Progenitor cell of endocrine pancreas (in vitro differentiated cells): ENCODE data around the gene PHKA1. TPM values are rescaled to one million over a fixed set of nuclear protein-coding genes. Genes with fewer than 3 reads are reported as not detected.

Experiments used
- DNase-seq: peaks from one replicate; pipeline ENCODE4 v3.0.0; 2021; ENCODE audit warnings: low spot score; ENCODE audit not compliant: unreplicated experiment
- H3K27ac Mint-ChIP-seq: 2 replicates; pipeline ENCODE4 v1.8.0; 2021; ENCODE audit warnings: mild to moderate bottlenecking, moderate library complexity, mixed read lengths
- H3K27me3 Mint-ChIP-seq: 2 replicates; pipeline ENCODE4 v1.8.0; 2021; ENCODE audit warnings: mixed read lengths
- H3K36me3 Mint-ChIP-seq: 2 replicates; pipeline ENCODE4 v1.8.0; 2022; ENCODE audit warnings: mixed read lengths; ENCODE audit not compliant: insufficient read depth
- H3K4me1 Mint-ChIP-seq: 2 replicates; pipeline ENCODE4 v1.8.0; 2021; ENCODE audit warnings: low read depth, mixed read lengths
- H3K4me3 Mint-ChIP-seq: 2 replicates; pipeline ENCODE4 v1.8.0; 2021; ENCODE audit warnings: low read depth, mild to moderate bottlenecking, moderate library complexity, mixed read lengths
- H3K9me3 Mint-ChIP-seq: 2 replicates; pipeline ENCODE4 v1.8.0; 2021; ENCODE audit warnings: low read depth, mixed read lengths
- total RNA-seq: library from RNA; stranded (reverse); gene quantifications from 2 replicates; pipeline ENCODE4 v1.2.1, GENCODE V29; 2021
- TF ChIP-seq, protein P1 (sequence below): fragments of 200-600 bp; sonication (generic); IDR thresholded peaks from one replicate; pipeline ENCODE4 v1.5.0; 2021; ENCODE audit warnings: antibody characterized with exemption, mild to moderate bottlenecking; ENCODE audit not compliant: unreplicated experiment

The PHKA1 gene
- total RNA-seq, 1 donor from 2014 or later = 11.8 TPM

DNA sequence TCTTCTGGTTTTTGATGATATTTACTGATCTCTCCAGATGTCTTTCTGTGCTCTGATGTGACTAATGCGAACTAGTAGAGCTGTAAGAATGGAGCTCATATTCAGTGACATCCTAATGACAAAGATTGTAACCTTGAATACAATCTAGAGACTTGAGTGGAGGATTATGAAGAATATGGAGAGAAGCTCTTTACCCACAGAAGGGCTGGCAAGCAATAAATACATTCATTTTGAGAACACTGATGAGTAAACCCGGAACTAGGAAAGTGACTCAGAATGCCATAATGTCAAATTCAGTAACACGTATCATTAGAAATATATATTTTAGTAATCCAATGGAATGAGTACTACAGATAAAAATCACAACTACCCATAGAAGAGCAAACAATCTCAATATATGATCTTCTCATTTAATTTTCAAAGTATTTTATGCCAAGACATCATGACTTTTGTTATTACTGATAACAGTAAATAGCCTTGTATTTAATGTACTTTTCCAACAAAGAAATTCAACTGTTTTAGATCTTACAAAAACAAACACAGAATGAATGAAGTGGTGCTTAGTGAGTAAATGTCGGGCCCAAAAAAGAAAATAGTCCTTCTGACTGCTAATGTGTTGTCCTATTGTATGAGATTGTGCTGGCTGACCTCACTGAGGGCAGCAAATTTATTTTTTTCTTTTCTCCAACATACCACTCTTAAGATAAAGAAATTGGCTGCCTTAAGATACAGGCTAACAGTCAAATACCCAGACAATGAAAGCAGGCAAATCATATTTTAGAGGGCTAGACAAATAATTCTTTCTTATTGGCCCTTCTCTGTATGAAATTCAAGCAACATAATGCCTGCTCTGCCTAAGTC, 92.3 kb downstream of the PHKA1 start:
- no peak for DNase-seq
- peaks cover 17% of the 10 kb centered on the region for H3K9me3 Mint-ChIP-seq

GRCh38 chrX:72621163-72621562, 92.9 kb downstream of the PHKA1 start:
- TF ChIP-seq, protein P1, sequence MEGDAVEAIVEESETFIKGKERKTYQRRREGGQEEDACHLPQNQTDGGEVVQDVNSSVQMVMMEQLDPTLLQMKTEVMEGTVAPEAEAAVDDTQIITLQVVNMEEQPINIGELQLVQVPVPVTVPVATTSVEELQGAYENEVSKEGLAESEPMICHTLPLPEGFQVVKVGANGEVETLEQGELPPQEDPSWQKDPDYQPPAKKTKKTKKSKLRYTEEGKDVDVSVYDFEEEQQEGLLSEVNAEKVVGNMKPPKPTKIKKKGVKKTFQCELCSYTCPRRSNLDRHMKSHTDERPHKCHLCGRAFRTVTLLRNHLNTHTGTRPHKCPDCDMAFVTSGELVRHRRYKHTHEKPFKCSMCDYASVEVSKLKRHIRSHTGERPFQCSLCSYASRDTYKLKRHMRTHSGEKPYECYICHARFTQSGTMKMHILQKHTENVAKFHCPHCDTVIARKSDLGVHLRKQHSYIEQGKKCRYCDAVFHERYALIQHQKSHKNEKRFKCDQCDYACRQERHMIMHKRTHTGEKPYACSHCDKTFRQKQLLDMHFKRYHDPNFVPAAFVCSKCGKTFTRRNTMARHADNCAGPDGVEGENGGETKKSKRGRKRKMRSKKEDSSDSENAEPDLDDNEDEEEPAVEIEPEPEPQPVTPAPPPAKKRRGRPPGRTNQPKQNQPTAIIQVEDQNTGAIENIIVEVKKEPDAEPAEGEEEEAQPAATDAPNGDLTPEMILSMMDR = no peak
- Mint-ChIP-seq H3K4me1 (no peaks in the 10 kb centered on the region), H3K9me3 (peaks cover 17% of the 10 kb centered on the region), H3K4me3 (no peak overlapping the region), H3K27me3 (no peaks in the 10 kb centered on the region), H3K27ac (no peak overlapping the region), H3K36me3 (peaks cover 7% of the 10 kb centered on the region)
- no peak for DNase-seq

More for the DNA sequence above, 92.3 kb downstream of the PHKA1 start:
- Mint-ChIP-seq H3K27me3 (no peaks in the 10 kb centered on the region), H3K4me1 (no peaks in the 10 kb centered on the region), H3K27ac (no peak overlapping the region), H3K36me3 (peaks cover 7% of the 10 kb centered on the region), H3K4me3 (no peak overlapping the region)
- TF ChIP-seq, protein P1 = no peak

DNA sequence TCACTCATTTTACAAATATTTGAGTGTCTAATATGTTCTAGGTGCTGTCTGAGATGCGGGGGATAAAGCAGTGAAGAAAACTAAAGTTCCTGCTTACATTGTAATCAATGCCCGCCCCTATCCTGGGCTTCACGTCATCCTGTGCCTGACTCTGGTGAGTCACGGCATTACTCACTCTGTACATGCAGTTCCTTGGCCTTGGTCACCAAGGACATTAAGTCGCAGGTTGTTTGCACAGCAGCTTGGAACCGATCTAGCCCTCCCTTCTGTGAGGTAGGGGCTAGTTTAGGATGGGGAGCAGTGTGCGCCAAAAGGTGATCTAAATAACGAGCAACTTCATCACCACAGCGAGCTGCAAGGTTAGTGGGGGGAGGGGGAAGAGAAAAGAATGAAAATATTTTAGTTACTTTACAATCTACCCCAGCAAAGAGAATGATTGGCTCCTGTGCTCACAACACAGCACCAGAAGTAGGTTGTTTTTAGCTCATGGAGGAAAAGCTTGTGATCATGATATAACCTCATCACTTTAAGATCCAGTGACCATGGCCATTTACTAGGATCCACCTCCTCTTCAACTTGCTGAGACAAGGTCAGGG, 93.5 kb downstream of the PHKA1 start:
- Mint-ChIP-seq H3K36me3 (peaks cover 7% of the 10 kb centered on the region), H3K9me3 (peaks cover 17% of the 10 kb centered on the region), H3K27me3 (no peaks in the 10 kb centered on the region), H3K27ac (no peak overlapping the region), H3K4me1 (no peaks in the 10 kb centered on the region), H3K4me3 (no peak overlapping the region)
- TF ChIP-seq, protein P1 = no peak
- DNase-seq = no peak

GRCh38 chrX:72609313-72609712, 104.8 kb downstream of the PHKA1 start:
- Mint-ChIP-seq H3K27ac (peak overlapping the region; percentile 40), H3K9me3 (peaks cover 14% of the 10 kb centered on the region), H3K4me3 (no peak overlapping the region), H3K4me1 (no peaks in the 10 kb centered on the region), H3K36me3 (peaks cover 6% of the 10 kb centered on the region), H3K27me3 (no peaks in the 10 kb centered on the region)
- TF ChIP-seq, protein P1 = peak; percentile 12
- DNase-seq = no peak

GRCh38 chrX:72604705-72605104, 109.4 kb downstream of the PHKA1 start:
- TF ChIP-seq, protein P1 = no peak
- peaks cover 4% of the 10 kb centered on the region for H3K36me3 Mint-ChIP-seq
- H3K4me1 Mint-ChIP-seq = no peaks in the 10 kb centered on the region

More at GRCh38 chrX:72604705-72605104, 109.4 kb downstream of the PHKA1 start:
- Mint-ChIP-seq H3K27me3 (no peaks in the 10 kb centered on the region), H3K27ac (no peak overlapping the region), H3K4me3 (no peak overlapping the region), H3K9me3 (peaks cover 17% of the 10 kb centered on the region)
- no peak for DNase-seq
